Gastrocnemius medialis (tissue), 4 donors: ENCODE data around the gene AMBN. TPM values are rescaled to one million over a fixed set of nuclear protein-coding genes. Genes with fewer than 3 reads are reported as not detected.

ENCODE experiments used
- ATAC-seq, 2 donors: fragments of 150-250 bp; one replicate each; pipeline ENCODE4 v1.9.1; 2016
- DNase-seq, 2 donors: peaks; one replicate each; pipeline ENCODE4 v3.0.0-alpha.2; 2019
- H3K27ac ChIP-seq, 4 donors: fragments of 200-600 bp; sonication (generic); 1 replicate in 1 of 4; 2 replicates in 3 of 4; pipeline ENCODE4 v1.5.1; 2016 to 2018; ENCODE audit warnings: mild to moderate bottlenecking in 2 of 4, moderate library complexity in 1 of 4
- H3K27me3 ChIP-seq, 3 donors: fragments of 200-600 bp; sonication (generic) in 2 of 3; 1 replicate in 1 of 3; 2 replicates in 2 of 3; pipeline versions ENCODE4 v1.5.1 to v1.6.0; 2016 to 2019; ENCODE audit warnings: mild to moderate bottlenecking in 1 of 3, moderate library complexity in 1 of 3
- H3K36me3 ChIP-seq, 2 donors: fragments of 200-600 bp; sonication (generic) in 1 of 2; one replicate each; pipeline ENCODE4 v1.5.1; 2017 to 2018
- H3K4me1 ChIP-seq, 2 donors: fragments of 200-600 bp; sonication (generic) in 1 of 2; one replicate each; pipeline ENCODE4 v1.5.1; 2016 to 2017; ENCODE audit warnings: mild to moderate bottlenecking in 2 of 2
- H3K4me3 ChIP-seq, 4 donors: fragments of 200-600 bp; sonication (generic) in 3 of 4; 1 replicate in 1 of 4; 2 replicates in 3 of 4; pipeline ENCODE4 v1.5.1; 2016 to 2019; ENCODE audit warnings: mild to moderate bottlenecking in 2 of 4
- H3K9me3 ChIP-seq, 3 donors: fragments of 200-600 bp; sonication (generic) in 2 of 3; 1 replicate in 1 of 3; 2 replicates in 2 of 3; pipeline ENCODE4 v1.5.1; 2016 to 2019
- POLR2A ChIP-seq, 2 donors: fragments of 450-650 bp; IDR thresholded peaks; one replicate each; pipeline ENCODE4 v1.6.1; 2017; ENCODE audit warnings: antibody characterized with exemption in 2 of 2, mild to moderate bottlenecking in 2 of 2, moderate library complexity in 2 of 2
- in situ Hi-C, 4 donors: fragments of 200-750 bp; cut with MboI; loops; one replicate each; pipeline versions ENCODE4 v1.15.0 to v1.8.0; 2017; ENCODE audit warnings: low sequenced_read_pairs in 4 of 4
- intact Hi-C: fragments of 100-400 bp; cut with DNase I; formaldehyde crosslinking; loops from one replicate; pipeline ENCODE4 v1.15.1; 2023; ENCODE audit warnings: low total_unique reads
- total RNA-seq, 4 donors: library from RNA; depleted of rRNA; stranded (reverse); fragments of >200 nt; gene quantifications; one replicate each; pipeline versions ENCODE4 v1.1.0 to v1.2.3, GENCODE V29; 2016
- TF ChIP-seq, protein P1 (sequence below), 5 experiments: fragments of 450-650 bp in 3 of 5; fragments of 200-600 bp in 2 of 5; sonication (generic) in 2 of 5; IDR thresholded peaks in 4 of 5; conservative IDR thresholded peaks in 1 of 5; 1 replicate in 4 of 5; 2 replicates in 1 of 5; pipeline ENCODE4 v1.5.1; 2016 to 2019; ENCODE audit warnings: antibody characterized with exemption in 5 of 5, mild to moderate bottlenecking in 3 of 5, moderate library complexity in 3 of 5

AMBN gene
- total RNA-seq, 4 donors from 2014 or later, result not detected

DNA sequence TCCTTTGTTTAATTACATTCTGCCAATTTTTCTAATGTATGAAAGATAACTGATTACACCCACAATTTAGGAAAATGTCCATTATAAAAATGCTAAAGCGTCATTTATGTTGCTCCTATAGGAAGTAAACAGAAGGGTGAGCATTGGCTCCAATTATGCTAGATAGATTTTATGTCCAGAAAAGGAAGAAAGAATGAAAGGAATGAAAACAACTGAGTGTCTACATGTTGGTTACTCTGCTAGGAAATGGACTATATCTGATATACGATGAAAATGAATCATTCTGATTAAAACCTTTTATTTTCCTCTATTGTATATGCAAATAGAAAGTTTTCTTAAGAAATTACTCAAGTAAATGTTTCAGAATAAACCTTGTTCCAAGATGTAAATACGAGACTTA, 38.1 kb downstream of the AMBN start:
- no peak for ATAC-seq
- in situ Hi-C loops, result no loop called here
- H3K27ac ChIP-seq, result no peak overlapping the region

DNA sequence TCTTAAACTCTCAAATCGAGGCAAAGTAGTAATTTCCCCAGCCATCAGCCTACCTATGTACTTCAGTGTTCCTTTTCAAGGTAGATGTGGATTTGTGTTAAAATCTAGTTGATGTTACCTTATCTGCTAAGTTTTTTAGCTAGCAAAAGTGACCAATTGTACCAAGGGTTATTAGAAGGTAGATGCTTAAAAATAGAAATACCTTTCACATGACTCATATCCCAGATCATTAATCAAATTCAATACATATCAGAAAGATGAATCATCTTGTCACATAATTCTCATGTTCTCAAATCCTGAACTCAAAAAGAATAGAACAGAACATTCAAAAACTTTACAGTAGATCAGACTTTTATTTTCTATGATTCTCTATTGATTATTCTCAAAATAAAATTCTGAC, 40.0 kb downstream of the AMBN start:
- ATAC-seq (no peak), DNase-seq (no peak)
- H3K4me1 ChIP-seq, result peaks cover 2 to 6% of the 10 kb centered on the region in 2 donors
- no peaks in the 10 kb centered on the region for H3K27me3 ChIP-seq
- intact Hi-C loops, result no loop called here
- TF ChIP-seq, protein P1, sequence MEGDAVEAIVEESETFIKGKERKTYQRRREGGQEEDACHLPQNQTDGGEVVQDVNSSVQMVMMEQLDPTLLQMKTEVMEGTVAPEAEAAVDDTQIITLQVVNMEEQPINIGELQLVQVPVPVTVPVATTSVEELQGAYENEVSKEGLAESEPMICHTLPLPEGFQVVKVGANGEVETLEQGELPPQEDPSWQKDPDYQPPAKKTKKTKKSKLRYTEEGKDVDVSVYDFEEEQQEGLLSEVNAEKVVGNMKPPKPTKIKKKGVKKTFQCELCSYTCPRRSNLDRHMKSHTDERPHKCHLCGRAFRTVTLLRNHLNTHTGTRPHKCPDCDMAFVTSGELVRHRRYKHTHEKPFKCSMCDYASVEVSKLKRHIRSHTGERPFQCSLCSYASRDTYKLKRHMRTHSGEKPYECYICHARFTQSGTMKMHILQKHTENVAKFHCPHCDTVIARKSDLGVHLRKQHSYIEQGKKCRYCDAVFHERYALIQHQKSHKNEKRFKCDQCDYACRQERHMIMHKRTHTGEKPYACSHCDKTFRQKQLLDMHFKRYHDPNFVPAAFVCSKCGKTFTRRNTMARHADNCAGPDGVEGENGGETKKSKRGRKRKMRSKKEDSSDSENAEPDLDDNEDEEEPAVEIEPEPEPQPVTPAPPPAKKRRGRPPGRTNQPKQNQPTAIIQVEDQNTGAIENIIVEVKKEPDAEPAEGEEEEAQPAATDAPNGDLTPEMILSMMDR (IDR thresholded peaks at IDR 0.05 in 4 of 5, conservative IDR thresholded peaks at IDR 0.05 in 1 of 5), result no peak
- no peak for TF ChIP-seq POLR2A (IDR thresholded peaks at IDR 0.05)
- no peak overlapping the region for H3K4me3 ChIP-seq
- no peaks in the 10 kb centered on the region for H3K9me3 ChIP-seq
- H3K27ac ChIP-seq, result no peak overlapping the region
- in situ Hi-C loops, result no loop called here
- H3K36me3 ChIP-seq, result no peaks in the 10 kb centered on the region

More for the DNA sequence above, 38.1 kb downstream of the AMBN start:
- H3K4me3 ChIP-seq, result no peak overlapping the region
- H3K36me3 ChIP-seq, result no peaks in the 10 kb centered on the region
- no peaks in the 10 kb centered on the region for H3K9me3 ChIP-seq
- no peaks in the 10 kb centered on the region for H3K27me3 ChIP-seq
- intact Hi-C loops, result no loop called here
- no peaks in the 10 kb centered on the region for H3K4me1 ChIP-seq
- no peak for TF ChIP-seq POLR2A (IDR thresholded peaks at IDR 0.05)
- TF ChIP-seq, protein P1 (IDR thresholded peaks at IDR 0.05 in 4 of 5, conservative IDR thresholded peaks at IDR 0.05 in 1 of 5), result no peak
- DNase-seq, result no peak

DNA sequence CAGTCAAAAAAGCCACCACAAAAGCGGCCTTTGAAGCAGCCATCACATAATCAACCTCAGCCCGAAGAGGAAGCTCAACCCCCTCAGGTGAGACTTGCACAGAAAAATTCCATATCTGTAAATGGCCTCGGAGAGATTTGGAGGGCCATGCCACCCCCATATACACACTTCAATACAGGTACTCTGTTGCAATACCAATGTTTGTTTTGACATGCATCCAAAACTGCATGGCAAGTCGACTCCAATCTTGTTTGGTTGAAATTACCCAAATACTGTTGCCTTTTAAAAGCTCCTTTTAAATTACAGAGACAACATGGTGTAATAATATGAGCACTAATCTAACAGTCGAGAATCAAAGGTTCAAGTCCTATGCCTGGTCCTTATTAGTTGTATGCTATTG, 42.4 kb downstream of the AMBN start:
- TF ChIP-seq, protein P1 (IDR thresholded peaks at IDR 0.05 in 4 of 5, conservative IDR thresholded peaks at IDR 0.05 in 1 of 5), result no peak
- no peak for TF ChIP-seq POLR2A (IDR thresholded peaks at IDR 0.05)
- in situ Hi-C loops, result no loop called here
- Histone ChIP-seq H3K4me1 (peaks cover 14 to 21% of the 10 kb centered on the region in 2 donors), H3K4me3 (no peak overlapping the region), H3K27me3 (no peaks in the 10 kb centered on the region), H3K9me3 (no peaks in the 10 kb centered on the region), H3K36me3 (no peaks in the 10 kb centered on the region), H3K27ac (no peak overlapping the region)
- DNase-seq (no peak), ATAC-seq (no peak)
- intact Hi-C loops, result no loop called here

DNA sequence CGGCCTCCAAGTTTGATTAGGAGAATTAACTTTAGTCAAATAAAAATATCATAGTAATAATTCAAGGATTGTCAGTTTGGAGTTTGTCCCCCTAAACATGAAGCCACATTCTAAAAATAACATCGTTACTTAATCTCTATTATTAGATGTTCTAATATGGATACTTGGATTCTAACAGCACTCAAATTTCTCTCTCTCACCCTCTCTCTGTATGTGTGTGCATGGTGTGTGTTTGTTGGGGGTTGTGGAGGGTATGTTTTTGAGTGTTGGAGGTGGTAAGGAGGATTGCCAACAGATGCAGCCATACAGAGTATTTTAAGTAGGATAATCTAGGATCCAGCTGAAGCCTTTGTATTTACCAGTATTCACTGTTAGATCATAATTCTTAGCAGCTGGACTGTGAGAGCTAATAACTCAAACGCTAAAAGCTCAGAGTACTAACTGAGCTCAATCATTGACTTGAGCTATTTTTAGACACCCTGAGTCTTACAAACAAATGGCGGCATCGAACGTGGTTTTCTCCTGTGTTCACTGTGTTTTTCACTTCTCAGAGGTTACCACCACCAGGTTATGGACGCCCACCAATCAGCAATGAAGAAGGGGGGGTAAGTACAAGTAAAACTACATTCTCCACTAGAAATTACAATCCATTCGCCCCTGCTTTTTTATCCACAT, 45.3 kb downstream of the AMBN start:
- TF ChIP-seq, protein P1 (IDR thresholded peaks at IDR 0.05 in 4 of 5, conservative IDR thresholded peaks at IDR 0.05 in 1 of 5), result no peak
- TF ChIP-seq POLR2A (IDR thresholded peaks at IDR 0.05), result no peak
- peaks cover 14 to 21% of the 10 kb centered on the region in 2 donors for H3K4me1 ChIP-seq
- peaks cover 0 to 8% of the 10 kb centered on the region in 2 donors for H3K36me3 ChIP-seq
- intact Hi-C loops, result loop anchor here (5.0 kb wide), 1 partner anchor 50 kb away; the partner anchor contains the start of gene UTP3
- peak overlapping the region; percentile 78 to 87 (median 82) for H3K27ac ChIP-seq
- in situ Hi-C loops, result no loop called here
- H3K9me3 ChIP-seq, result no peaks in the 10 kb centered on the region
- ATAC-seq (peak; percentile 92 to 93), DNase-seq (no peak)
- no peaks in the 10 kb centered on the region for H3K27me3 ChIP-seq
- peak overlapping the region; percentile 34 to 50 (median 42) for H3K4me3 ChIP-seq
